Upper lobe of left lung (tissue), 4 donors: ENCODE data around the gene ACYP1.

Experiments
- CTCF ChIP-seq, 6 experiments: fragments of 450-650 bp in 4 of 6; fragments of 200-600 bp in 2 of 6; sonication (generic) in 2 of 6; IDR thresholded peaks; one replicate each; pipeline ENCODE4 v1.5.1; 2016 to 2019; ENCODE audit warnings: antibody characterized with exemption in 6 of 6
- EP300 ChIP-seq, 4 donors: sonication (generic); formaldehyde crosslinking; IDR thresholded peaks; one replicate each; pipeline ENCODE4 v1.5.1; 2017; ENCODE audit warnings: antibody characterized with exemption in 4 of 4, control low read depth in 2 of 4
- POLR2A ChIP-seq, 4 donors: fragments of 450-650 bp; IDR thresholded peaks; one replicate each; pipeline ENCODE4 v1.5.1; 2016 to 2017; ENCODE audit warnings: antibody characterized with exemption in 4 of 4, mild to moderate bottlenecking in 2 of 4
- POLR2AphosphoS5 ChIP-seq, 2 donors: sonication (generic); formaldehyde crosslinking; IDR thresholded peaks; one replicate each; pipeline ENCODE4 v1.5.1; 2017; ENCODE audit warnings: antibody characterized with exemption in 2 of 2

GRCh38 chr14:75009176-75009575 lies 54.6 kb downstream of the ACYP1 start:
- TF ChIP-seq POLR2A (IDR thresholded peaks at IDR 0.05) (no peak), CTCF (IDR thresholded peaks at IDR 0.05) (no peak), POLR2AphosphoS5 (IDR thresholded peaks at IDR 0.05) (no peak), EP300 (IDR thresholded peaks at IDR 0.05) (no peak)
